Activated CD4-positive, alpha-beta T cell treated with anti-CD3 and anti-CD28 coated beads, Interleukin-10, Interleukin-2, amounts not matched to agents 100 ng/mL and 50 ng/mL, durations not matched to agents 16 hours and 8 hours (primary cell): ENCODE results near the gene GUK1.

Experiments used
- DNase-seq: peaks from one replicate; pipeline ENCODE4 v3.0.0-alpha.2; 2020

Gene GUK1, protein sequence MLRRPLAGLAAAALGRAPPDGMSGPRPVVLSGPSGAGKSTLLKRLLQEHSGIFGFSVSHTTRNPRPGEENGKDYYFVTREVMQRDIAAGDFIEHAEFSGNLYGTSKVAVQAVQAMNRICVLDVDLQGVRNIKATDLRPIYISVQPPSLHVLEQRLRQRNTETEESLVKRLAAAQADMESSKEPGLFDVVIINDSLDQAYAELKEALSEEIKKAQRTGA

DNA sequence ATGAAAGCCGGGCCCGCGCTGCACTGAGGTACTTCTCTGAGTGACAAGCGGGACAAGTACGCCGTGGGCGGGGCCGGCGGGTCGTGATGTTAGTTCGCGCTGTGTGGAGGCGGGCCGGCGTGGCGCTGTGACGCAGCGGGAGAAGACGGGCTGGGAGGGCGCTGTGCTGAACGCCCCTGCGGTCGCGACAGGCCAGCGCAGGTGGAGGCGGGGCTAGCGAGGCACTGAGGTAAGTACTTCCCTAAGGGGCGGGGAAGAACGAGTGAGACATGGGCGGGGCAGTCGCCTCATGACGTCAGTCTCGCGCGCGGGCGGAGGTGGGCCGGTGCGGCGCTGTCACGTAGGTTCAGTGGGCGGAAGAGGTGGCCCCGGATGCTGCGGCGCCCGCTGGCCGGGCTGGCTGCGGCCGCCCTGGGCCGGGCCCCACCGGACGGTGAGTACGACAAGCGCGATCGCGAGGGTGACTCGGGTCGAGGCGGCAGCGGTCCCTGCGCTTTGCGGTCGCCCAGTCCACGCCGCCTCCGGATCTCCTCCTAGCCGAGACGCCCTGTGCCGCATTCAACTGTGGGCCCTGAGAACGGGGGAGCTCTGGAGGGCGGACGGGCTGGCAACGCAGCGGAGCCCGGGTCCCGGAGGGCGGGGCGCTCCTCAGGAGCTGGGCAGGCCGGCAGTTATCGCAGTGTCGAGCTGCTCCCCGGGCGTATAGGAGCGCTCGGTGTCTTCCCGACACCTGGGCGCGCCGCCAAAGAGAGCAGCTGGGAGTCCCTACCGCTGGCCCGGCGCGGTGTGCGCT is at the start of gene GUK1:
GUK1 (plus strand) TSS at position 349 of the 793 bp plus-strand sequence; CDS start at position 373, 24 bp downstream.
- peak; percentile 100 for DNase-seq

DNA sequence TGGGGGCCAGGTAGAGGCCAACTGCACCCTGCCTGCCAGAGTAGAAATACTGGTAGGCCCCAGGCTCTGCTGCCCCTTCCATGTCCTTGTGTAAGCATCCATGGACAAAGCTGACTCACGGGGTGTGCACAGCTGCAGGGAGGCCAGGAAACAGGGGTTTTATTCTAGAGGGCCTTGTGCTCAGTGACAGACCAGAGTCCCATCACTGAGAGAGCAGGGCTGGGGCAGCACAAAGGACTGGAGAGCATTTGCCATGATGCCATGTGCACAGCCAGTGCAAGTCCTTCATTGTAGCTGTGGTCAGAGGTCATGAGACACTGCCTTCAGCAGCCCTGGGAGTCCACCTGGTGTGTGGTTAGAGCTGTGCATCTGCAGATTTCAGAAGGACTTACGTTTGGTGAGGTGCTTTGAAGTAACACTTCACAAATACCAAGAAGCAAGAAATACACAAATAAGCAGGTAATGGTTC is 49.4 kb upstream of the GUK1 start:
- no peak for DNase-seq

DNA sequence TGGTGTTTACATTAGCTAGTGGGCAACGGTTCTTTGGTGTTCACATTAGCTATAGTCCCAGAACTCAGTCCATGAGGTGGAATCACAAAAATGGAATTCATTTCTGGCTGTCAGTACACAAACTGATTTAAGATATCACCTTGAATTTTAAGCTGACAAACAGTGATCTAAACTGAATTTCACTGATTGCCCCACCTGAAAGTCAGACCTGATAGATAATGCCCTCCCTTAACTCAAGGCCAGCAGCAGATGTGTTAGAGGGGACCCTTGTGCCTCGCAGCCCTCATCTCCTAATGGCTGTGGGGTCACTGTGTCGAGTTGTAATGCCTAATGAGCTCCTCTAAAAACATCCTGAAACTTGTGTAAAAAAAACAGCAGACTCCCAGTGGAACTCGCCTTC is 49.0 kb upstream of the GUK1 start:
- no peak for DNase-seq

DNA sequence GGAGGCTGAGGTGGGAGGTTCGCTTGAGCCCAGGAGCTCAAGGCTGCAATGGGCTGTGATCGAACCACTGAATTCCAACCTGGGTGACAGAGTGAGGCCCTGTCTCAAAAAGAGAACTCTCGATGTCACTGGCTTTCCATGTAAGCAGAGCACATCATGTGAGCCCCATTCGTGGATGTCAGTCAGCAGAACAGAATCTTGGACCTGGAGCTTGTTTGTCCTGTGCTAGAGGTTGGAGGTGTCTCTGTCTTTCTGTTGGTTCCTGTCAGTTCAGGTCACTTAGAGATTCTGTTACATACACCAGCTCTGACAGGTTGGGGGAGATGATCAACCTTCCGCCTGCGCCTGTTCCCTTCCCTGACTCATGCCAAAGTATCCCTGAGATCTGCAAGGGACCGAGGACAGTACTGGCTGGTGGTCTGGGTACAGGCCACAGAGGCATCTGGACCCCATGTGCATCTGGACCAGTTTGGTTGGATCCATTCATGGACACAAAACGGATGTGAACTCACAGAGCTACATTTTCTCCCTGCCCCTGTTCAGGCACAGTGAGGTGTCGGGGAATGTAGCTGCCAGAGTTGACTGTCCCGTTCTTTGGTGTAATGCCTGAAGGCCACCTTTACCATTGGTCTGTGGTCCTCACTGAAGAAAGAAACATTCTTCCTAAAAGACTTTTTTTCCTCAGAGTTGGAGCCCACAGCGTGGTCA is 47.6 kb upstream of the GUK1 start:
- DNase-seq = no peak

DNA sequence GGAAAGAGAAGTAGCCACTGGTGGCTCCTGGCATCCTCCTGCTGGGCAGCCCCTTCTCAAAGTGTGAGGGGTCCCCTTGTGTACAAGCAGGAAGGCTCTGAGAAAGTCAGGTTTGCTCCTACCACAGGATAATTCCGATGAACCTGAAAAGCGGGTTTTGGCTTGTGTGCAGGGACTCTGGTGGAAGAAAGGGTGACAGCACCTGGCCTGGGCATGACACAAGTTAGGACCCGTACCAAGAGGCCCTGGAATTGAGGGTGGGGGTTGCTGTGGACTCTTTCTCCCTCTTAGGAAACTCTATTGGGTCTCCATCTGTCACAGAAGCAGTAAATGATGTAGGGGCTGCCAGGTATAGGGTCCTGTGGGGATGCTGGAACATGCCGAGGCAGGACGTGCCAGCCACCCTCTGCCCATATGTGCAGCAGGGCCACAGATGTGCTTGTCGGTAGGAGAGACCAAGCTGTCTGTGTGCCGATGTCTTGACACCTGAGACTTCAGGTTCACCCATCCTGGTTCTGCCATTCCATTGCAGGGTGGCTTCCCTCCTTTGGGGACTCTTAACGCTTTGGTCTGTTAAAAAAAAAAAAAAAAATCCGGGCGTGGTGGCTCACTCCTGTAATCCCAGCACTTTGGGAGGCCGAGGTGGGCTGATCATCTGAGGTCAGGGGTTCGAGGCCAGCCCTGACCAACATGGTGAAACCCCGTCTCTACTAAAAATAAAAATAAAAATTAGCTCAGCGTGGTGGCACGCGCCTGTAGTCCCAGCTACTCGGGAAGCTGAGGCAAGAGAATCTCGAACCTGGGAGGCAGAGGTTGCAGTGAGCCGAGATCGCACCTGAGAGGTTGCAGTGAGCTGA is 46.8 kb upstream of the GUK1 start:
- DNase-seq = no peak

DNA sequence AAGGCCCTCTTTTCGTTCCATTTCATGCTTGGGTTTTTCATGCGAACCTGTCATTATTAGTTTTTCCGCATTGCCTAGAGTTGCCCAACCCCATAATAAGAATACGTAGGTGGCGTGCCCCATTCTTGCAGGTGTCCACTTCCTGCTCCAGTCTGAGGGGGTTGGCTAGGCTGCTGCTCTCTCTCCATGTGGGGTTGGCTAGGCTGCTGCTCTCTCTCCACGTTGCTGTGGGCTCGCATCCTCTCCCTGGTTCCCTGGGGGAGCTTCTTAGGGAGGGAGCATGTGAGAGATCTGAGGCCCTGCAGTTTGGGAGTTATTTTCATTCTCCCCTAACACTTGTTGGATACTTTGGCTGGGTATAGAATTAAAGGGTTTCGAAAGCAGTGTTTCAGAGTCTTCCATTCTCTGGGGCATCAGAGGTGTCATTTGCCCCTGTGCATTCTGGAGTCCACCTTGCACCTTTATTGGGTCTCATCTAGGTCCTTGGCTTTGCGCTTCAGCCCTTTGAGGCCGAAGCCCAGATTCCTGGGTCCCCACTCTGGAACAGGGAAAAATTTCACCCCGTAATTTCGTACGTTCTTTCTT is 45.6 kb upstream of the GUK1 start:
- DNase-seq = no peak

DNA sequence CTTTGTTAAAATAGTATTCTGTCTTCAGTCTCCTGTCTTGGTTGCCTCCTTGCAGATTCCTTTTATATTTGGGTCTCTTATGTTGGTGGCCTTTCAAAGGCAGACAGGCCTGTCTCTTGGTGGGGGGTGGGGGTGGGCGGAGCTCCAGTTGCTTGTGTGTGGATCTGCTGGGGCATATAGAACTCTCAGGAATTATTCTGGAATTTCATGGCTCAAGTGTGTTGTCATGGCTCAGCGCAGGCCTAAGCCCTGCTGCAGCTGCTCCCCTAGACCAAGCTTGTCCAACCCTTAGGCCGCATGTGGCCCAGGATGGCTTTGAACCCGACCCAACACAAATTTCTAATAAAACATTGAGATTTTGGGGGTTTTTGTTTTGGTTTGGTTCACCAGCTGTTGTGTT is 44.9 kb upstream of the GUK1 start:
- DNase-seq = no peak

DNA sequence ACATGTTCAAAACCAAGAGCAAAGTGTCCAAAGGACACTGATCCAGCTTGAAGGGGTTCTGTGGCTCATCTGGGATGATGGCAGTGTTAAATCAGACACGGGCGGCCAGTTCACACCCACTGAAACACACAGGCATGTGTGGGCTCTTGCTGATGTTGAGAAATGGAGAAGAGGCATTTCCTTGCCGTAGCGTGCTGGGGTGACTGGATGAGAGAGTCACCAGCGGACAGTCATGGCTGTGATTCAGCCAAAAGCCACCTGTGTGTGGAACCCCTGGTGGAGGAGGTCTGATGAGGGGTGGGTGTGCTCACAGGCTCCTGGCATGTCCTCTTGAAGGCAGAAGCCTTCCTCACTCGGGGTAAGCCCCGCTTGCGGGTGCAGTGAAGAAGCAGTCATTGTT is 44.1 kb upstream of the GUK1 start:
- no peak for DNase-seq

DNA sequence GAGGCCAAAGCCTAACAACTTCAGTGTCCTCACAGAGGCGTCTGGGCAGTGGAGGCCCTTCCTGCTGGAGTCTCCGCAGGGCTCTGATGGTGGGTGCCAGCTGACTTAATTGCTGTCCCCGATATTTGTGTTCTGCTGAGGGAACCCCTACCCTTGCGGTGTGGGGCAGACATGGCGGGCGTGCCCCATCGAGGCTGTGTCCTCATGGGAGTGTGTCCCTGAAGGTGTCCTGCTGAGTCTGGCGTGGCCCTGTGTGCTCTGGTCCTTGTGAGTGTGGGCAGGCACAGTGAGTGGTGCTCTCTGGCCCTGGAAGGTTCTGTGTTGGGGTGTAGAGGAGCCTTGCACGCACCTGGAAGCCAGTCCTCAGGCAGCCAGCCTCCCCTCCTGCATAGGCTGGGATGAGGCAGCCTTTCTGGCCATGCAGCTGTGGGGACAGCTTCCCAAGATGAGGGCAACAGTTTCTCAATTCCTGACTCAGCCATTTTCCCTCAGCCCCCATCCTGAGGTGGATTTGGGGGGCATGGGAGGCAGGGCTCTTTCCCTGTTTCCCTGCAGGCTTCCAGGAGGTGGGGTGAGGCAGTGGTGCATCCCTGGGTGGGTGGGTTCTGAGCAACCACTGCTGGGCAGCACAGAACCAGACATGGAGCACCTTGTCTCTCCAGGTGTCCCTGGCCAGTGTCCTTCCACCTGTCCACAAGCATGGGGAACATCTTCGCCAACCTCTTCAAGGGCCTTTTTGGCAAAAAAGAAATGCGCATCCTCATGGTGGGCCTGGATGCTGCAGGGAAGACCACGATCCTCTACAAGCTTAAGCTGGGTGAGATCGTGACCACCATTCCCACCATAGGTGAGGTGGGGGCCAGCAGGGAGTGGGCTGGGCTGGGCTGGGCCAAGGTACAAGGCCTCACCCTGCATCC is 43.4 kb upstream of the GUK1 start:
- DNase-seq = no peak

DNA sequence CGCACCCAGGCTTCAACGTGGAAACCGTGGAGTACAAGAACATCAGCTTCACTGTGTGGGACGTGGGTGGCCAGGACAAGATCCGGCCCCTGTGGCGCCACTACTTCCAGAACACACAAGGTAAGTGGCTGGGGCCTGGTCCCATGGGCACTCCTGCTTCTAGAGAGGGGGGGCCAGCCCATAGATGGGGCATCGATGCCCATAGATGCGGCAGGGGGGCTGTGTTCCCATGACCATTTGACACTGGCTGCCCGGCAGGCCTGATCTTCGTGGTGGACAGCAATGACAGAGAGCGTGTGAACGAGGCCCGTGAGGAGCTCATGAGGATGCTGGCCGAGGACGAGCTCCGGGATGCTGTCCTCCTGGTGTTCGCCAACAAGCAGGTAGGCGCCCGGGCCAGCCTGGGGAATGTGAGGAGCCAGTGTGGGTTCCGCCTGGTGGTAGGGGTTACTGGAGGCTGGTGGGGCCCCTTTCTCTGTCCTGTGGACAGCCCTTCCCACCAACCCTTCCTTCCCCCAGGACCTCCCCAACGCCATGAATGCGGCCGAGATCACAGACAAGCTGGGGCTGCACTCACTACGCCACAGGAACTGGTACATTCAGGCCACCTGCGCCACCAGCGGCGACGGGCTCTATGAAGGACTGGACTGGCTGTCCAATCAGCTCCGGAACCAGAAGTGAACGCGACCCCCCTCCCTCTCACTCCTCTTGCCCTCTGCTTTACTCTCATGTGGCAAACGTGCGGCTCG is 42.6 kb upstream of the GUK1 start:
- DNase-seq = no peak

DNA sequence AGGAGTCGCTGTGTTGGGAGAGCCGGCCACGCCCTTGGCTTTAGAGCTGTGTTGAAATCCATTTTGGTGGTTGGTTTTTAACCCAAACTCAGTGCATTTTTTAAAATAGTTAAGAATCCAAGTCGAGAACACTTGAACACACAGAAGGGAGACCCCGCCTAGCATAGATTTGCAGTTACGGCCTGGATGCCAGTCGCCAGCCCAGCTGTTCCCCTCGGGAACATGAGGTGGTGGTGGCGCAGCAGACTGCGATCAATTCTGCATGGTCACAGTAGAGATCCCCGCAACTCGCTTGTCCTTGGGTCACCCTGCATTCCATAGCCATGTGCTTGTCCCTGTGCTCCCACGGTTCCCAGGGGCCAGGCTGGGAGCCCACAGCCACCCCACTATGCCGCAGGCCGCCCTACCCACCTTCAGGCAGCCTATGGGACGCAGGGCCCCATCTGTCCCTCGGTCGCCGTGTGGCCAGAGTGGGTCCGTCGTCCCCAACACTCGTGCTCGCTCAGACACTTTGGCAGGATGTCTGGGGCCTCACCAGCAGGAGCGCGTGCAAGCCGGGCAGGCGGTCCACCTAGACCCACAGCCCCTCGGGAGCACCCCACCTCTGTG is 41.7 kb upstream of the GUK1 start:
- DNase-seq = no peak

DNA sequence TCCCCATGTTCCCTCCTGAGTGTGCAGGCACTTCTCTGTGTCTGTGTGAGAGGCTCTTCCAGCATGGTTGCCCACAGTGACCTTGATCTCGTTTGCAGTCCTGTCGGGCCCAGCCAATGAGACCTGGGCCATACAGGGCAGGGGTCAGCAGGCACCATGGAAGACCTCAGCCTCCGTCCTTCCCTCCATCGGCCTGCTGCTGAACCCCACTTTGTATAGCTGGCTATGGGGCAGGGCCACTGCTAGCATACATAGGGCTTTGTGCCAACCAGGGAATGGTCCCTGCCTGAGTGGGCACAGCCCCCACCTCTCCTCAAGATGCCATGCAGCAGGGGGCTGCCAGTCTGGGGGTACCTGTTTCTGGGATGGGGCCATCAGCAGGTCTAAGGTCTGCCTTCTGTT is 40.7 kb upstream of the GUK1 start:
- no peak for DNase-seq

DNA sequence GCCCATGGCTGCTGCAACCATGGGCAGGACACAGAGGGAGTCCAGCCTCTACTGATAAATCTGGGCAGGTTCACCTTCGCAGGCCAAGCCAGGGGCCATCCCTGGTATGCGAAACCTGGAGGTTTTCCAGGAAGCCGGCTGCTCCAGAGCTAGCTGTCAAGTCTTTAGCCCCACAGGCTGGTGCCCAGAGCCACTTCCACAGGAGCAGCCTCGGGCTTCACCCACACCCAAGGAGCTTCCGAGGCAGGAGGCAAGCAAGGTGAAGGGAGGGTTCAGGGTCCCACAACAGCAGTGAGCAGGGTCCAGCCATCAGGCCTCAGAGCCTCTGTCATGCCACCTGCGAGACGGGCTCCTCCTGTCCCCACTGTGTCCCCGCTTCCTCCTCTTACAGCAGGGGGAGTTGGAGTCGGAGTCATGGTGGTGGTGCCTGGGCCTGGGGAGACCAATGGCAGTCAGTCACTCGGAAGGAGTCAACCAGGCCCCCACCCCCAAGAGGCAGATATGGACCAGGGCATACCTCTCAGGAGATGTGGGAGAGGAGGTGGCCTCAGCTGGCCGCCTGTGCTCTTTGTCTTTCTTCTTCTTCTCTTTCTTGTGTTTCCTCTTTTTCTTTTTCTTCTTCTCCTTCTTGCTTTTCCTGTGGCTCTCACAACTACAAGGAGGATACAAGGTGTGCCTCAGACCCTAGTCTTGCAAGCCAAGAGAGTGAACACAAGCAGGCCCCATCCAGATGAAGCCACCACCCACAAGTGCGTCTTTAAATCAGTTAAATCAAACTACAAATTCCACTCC is 39.1 kb upstream of the GUK1 start:
- DNase-seq = no peak

DNA sequence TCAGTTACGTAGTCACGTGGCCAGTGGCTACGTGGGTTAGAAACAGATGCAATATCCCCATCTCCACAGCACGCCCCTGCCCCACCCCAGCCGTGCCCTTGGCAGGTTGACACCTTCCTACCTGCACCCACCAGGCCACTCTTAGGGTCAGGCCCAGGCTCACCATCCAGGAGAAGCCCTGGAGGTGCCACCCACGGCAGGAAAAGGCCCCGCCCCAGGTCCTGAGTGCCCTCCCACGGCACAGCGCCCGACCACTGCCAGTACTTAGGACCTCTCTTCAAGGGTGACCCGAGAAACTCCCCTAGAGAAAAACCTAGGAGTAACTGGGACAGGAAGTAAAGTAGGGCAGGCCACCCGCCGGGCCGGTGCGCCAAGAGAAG is 38.5 kb upstream of the GUK1 start:
- peak; percentile 28 for DNase-seq

DNA sequence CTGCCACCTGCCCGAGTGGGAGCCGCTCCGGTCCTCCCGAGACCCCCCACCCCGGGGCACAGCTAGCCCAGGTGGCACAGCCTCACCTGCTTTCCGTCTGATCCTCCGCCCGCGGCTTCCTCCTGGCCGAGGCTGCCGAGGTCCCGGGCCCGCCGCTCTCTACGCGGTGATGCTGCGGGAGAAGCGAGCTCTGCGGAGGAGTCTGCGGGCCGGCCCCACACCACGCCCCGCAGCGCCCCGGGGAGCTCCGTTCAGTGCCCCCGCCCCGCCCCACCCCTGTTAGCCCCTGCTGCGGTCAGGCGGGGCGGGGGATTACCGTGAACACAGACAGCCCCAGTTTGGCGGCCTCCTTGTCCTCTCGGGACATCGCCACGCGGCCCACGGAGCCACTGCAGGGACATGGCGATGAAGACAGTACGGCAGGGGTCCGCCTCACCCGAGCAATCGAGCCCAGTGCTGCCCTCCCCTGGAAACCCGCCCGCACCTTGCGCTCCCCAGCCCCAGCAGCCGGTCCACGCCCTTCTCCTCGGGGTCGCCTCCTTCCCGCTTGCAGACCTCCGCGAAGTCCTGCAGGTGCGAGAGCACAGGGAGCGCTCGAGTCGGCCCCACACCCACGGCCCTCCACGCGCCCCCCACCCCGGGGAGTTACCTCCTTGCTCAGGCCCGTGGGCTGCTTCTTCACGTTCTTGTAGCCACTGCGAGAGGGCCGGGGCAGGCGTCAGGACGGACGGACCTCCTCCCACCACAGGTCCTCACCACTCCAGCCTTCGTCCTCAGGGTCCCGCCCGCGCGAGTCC is 37.9 kb upstream of the GUK1 start:
- peak; percentile 62 for DNase-seq

DNA sequence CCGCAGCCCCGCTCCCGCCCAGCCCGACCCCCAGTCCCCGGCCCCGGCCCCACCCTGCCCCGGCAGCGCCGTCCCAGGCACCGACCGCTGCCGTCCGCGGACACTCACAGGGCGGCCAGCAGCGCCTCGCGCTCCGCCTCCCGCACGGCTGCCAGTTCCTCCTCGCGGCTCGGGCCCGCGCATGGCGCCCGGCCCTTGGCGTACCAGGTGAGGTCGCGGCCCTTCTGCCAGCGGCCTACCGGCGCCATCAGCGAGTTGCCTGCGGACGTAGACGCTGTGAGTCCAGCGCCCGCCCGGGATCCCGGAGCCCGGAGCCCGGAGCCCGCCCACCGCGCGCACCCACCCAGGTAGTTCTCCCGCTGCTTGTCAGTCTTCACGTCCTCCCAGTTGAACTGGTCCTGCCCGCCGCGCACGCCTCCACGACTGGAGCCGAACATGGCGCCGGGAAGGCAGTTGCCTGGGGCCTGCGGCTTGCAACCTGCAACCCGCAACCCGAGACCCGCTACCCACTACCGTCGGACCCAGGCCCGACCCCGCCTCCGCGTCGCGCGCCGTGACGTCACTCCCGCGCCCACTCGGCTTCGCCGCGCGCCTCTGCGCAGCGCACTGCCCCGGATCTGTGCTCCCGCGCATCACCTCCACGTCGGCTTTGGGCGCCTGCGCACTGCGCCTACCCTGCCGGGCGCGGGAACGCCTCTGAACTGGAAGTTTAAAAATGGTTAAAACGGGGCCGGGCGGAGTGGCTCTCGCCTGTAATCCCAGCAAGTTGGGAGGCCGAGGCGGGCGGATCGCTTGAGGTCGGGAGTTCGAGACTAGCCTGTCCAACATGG is 37.1 kb upstream of the GUK1 start, which contains the start of gene C1orf35:
C1orf35 (minus strand) TSS at position 535 of the 830 bp plus-strand sequence; CDS start at position 437, 98 bp downstream.
- peak; percentile 97 for DNase-seq

DNA sequence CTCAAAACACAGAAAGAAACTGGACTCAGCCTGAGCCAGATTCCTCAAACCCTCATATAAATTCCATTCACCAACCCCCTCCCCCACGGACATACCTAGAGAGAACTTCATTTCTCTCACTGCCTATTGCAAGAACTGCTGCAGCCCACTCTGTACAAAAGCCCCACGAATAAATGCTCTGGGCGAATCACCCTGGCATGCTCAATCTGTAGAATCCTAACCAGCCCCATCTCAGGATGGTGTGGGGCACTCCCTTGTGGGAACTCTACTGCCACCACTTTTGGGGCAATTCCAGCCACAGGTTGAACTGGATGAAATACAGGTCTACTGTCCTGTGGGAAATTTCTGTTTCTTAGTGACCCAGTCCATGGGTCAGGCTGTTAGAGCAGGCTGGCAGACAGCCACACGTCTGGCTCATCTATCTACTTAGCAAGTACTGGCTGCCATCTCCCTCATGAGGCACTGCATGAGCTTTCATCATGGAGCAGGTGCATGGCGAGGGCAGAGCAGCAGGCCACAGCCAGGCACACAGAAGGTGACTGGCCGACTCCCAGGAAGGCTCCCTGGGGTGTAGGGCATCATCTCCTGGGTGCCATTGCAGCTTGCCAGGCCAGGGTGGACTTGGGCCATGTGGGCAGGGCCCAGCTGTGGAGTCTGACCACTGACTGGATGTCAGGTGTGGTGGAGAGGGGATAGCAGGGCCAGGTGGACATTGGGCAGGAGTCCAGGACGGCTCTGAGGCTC is 35.4 kb upstream of the GUK1 start:
- DNase-seq = no peak
